DND-41 (cell line): ENCODE data around the gene PRAC2.

Experiments used
- ATAC-seq: fragments of 200-7000 bp; cut with Tn5 transposase; 3 replicates; pipeline ENCODE4 v1.9.1; 2021; ENCODE audit warnings: low read depth; ENCODE audit not compliant: insufficient read depth
- DNase-seq: peaks from one replicate; pipeline ENCODE4 v3.0.0-alpha.2; 2020
- H2AFZ ChIP-seq: 2 replicates; pipeline ENCODE4 v1.6.0; 2012; ENCODE audit warnings: low read depth, low read length
- H3K27ac ChIP-seq: 2 replicates; pipeline ENCODE4 v1.5.1; 2012; ENCODE audit warnings: low read length, inconsistent platforms
- H3K27me3 ChIP-seq: fragments of 200-600 bp; sonication (generic); 2 replicates; pipeline ENCODE4 v1.6.0; 2012; ENCODE audit warnings: low read length, mild to moderate bottlenecking, inconsistent platforms; ENCODE audit not compliant: insufficient read depth, poor library complexity
- H3K36me3 ChIP-seq: 2 replicates; pipeline ENCODE4 v1.5.1; 2012; ENCODE audit warnings: low read length, inconsistent platforms; ENCODE audit not compliant: insufficient read depth
- H3K4me1 ChIP-seq: 2 replicates; pipeline ENCODE4 v1.5.1; 2012; ENCODE audit warnings: mild to moderate bottlenecking, low read length; ENCODE audit not compliant: insufficient read depth
- H3K4me2 ChIP-seq: 2 replicates; pipeline ENCODE4 v1.6.0; 2012; ENCODE audit warnings: mild to moderate bottlenecking, moderate library complexity, low read length, inconsistent platforms; ENCODE audit not compliant: insufficient read depth
- H3K4me3 ChIP-seq, 2 experiments: fragments of 200-600 bp in 1 of 2; shearing (Covaris generic) in 1 of 2; 2 replicates each; pipeline ENCODE4 v1.5.1; 2012 to 2016; ENCODE audit warnings: inconsistent platforms in 2 of 2, low read length in 2 of 2, mild to moderate bottlenecking in 2 of 2, low read depth in 1 of 2, moderate library complexity in 1 of 2
- H3K79me2 ChIP-seq: 2 replicates; pipeline ENCODE4 v1.6.0; 2012; ENCODE audit warnings: low read length, inconsistent platforms; ENCODE audit not compliant: insufficient read depth
- H3K9ac ChIP-seq: 2 replicates; pipeline ENCODE4 v1.6.0; 2012; ENCODE audit warnings: low read depth, mild to moderate bottlenecking, inconsistent platforms, low read length, moderate library complexity
- H3K9me3 ChIP-seq: 2 replicates; pipeline ENCODE4 v1.5.1; 2012; ENCODE audit warnings: low read length, moderate library complexity, mild to moderate bottlenecking, inconsistent platforms; ENCODE audit not compliant: insufficient read depth, severe bottlenecking
- H4K20me1 ChIP-seq: 2 replicates; pipeline ENCODE4 v1.6.0; 2012; ENCODE audit warnings: low read length; ENCODE audit not compliant: insufficient read depth
- CTCF ChIP-seq: IDR thresholded peaks from 2 replicates; pipeline ENCODE4 v1.5.1; 2012; ENCODE audit warnings: borderline replicate concordance, low read length, moderate library complexity, mild to moderate bottlenecking; ENCODE audit not compliant: poor library complexity, severe bottlenecking; ENCODE audit errors: extremely low read depth
- EZH2 ChIP-seq: IDR thresholded peaks from 3 replicates; pipeline ENCODE4 v1.6.1; 2012; ENCODE audit warnings: borderline replicate concordance, low read depth, mild to moderate bottlenecking, moderate library complexity, low read length, inconsistent platforms; ENCODE audit not compliant: severe bottlenecking

Gene PRAC2

GRCh38 chr17:48679385-48680096 lies 43.4 kb upstream of the PRAC2 start:
- DNase-seq (no peak), ATAC-seq (no peak)
- Histone ChIP-seq H3K9ac (no peak overlapping the region), H3K27me3 (peaks cover 22% of the 10 kb centered on the region), H3K9me3 (no peaks in the 10 kb centered on the region), H3K79me2 (no peaks in the 10 kb centered on the region), H3K4me2 (no peak overlapping the region), H3K4me3 (no peak overlapping the region), H3K36me3 (no peaks in the 10 kb centered on the region), H3K27ac (no peak overlapping the region), H3K4me1 (no peaks in the 10 kb centered on the region; the same call in 1 of the 2 replicates), H4K20me1 (no peaks in the 10 kb centered on the region), H2AFZ (no peak overlapping the region)
- TF ChIP-seq EZH2 (no peak), CTCF (no peak)

GRCh38 chr17:48681609-48682008 lies 41.4 kb upstream of the PRAC2 start:
- H3K4me2 ChIP-seq: no peak overlapping the region
- H3K79me2 ChIP-seq: no peaks in the 10 kb centered on the region
- H4K20me1 ChIP-seq: no peaks in the 10 kb centered on the region
- DNase-seq (no peak), ATAC-seq (no peak)
- no peak overlapping the region for H3K27ac ChIP-seq
- H3K4me3 ChIP-seq: no peak overlapping the region
- no peaks in the 10 kb centered on the region for H3K36me3 ChIP-seq
- TF ChIP-seq EZH2: no peak
- TF ChIP-seq CTCF: no peak
- no peak overlapping the region for H3K9ac ChIP-seq
- no peaks in the 10 kb centered on the region; the same call in 1 of the 2 replicates for H3K4me1 ChIP-seq
- H3K9me3 ChIP-seq: no peaks in the 10 kb centered on the region
- H2AFZ ChIP-seq: no peak overlapping the region
- H3K27me3 ChIP-seq: peaks cover 19% of the 10 kb centered on the region

GRCh38 chr17:48690655-48691054 lies 32.3 kb upstream of the PRAC2 start:
- peaks cover 11% of the 10 kb centered on the region for H3K27me3 ChIP-seq
- H3K9ac ChIP-seq: no peak overlapping the region
- no peak overlapping the region for H3K4me3 ChIP-seq
- no peak overlapping the region for H3K27ac ChIP-seq
- H4K20me1 ChIP-seq: no peaks in the 10 kb centered on the region
- TF ChIP-seq CTCF: no peak
- TF ChIP-seq EZH2: no peak
- no peaks in the 10 kb centered on the region for H3K79me2 ChIP-seq
- H3K4me1 ChIP-seq: no peaks in the 10 kb centered on the region
- no peak for ATAC-seq
- H2AFZ ChIP-seq: no peak overlapping the region
- DNase-seq: no peak
- H3K36me3 ChIP-seq: no peaks in the 10 kb centered on the region
- H3K4me2 ChIP-seq: no peak overlapping the region
- no peaks in the 10 kb centered on the region for H3K9me3 ChIP-seq
